GOT3 (cell line): ENCODE measurements around the gene GPR152.

Source experiments
- DNase-seq: peaks from one replicate; lab custom pipeline; 2025; ENCODE audit warnings: mixed read lengths; lab: John Stamatoyannopoulos, UW

GPR152 gene

DNA sequence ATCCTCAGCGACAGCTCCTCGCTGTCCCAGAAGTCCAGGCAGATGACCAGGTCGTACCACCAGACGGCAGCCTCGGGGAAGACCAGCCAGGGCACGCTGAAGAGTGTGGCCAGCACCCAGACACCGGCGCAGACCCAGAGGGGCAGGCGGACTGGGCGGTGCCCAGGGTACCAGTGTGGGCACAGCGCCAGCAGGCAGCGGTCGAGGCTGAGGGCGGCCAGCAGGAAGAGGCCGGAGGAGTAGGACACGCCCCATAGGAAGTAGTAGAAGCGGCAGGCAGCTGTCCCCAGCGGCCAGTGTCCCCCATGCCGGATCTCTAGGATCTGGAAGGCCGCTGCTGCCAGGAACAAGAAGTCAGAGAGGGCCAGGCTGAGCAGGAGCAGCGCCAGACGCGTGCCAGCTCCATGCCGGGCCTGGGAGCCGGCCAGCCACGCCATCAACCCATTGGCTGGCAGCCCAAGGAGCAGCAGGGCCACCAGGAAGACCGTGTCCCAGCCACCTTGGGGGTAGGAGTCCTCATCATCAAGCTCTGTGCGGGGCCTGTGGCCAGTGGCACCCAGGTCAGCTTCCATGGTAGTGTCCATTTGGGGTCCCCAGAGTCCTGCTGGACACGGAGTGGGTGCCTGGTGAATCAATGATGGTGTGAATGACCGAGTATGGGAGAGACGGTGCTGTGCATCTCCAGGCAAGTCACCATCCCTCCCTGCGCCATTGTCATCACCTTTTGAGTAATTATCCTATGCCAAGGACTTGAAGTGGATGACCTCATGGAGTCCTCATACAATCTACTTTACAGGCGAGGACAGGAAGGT lies at the start of gene GPR152:
Gene GPR152, minus strand, starts transcription at position 589 of the 812 bp plus-strand sequence. Its CDS starts 5 bp downstream, at position 584.
- no peak for DNase-seq

DNA sequence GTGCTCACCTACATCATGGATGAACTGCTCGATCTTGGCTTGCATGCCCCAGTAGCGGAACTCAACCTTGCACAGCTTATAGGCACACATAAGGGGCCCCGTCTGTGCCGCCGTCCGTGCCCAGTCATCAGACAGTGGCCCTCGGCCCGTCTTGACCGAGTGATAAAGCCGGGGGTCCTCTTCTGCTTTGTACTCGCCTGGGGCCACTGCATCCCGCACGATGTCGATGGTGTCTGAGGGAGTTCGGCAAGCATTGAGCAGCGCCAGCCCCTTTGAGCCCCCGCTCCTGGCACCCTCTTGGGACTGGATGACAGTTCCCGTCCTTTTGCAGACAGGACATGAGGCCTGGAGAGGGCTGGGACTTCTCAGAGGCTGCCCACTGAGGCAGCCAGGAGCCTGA lies 49.3 kb upstream of the GPR152 start:
- no peak for DNase-seq

- no peak for DNase-seq
These were observed 48.5 kb upstream of the GPR152 start for GRCh38 chr11:67500831-67501715.

DNA sequence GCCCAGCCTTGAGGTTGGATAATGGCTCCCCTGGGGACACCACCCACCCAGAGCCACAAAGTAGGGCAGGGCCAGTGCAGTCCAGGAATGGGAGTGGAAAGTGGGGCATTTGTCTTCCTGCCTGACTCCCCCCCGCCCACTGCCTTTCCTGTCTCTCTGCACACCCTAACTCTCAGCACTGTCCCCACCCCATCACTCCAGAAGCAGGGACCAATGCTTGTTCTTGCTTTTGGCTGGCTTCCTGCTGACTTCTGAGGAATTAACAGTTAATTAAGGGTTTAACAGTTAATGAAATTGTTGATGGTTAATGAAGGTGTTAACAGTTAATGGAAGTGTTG lies 47.9 kb upstream of the GPR152 start:
- no peak for DNase-seq

DNA sequence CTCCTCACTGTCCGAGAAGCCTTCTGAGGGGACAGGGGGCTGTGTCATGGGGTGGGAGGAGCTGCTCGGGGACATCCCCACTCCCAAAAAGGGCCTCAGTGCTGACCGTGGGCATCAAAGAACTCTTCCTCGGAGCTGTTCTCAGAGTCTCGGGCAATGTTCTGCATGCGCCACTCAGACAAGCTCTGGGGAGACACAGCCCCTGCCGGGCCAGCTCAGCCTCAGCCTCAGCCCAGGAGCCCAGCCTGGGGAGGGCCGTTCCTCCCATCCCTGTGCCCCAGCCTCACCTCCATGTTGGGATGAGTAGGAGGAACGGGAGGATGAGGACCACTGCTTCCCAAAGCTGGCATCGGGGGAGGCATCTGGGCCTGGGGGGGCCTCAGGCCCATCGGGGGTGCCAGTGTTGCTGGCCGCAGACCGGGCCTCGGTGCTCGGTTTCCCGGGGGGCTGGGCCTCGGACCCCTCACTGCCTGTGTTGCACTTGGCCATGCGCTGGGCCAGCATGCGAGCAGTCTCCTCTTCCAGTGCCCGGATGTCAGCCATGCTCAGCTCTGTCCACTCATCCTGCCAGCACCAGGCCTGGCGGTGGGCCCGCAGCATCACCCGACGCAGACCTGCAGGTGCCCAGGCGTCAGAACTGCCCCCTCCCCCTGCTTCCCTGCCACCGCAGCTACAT lies 47.4 kb upstream of the GPR152 start:
- no peak for DNase-seq

- DNase-seq, result no peak
These were observed 46.0 kb upstream of the GPR152 start for GRCh38 chr11:67498544-67498972.

DNA sequence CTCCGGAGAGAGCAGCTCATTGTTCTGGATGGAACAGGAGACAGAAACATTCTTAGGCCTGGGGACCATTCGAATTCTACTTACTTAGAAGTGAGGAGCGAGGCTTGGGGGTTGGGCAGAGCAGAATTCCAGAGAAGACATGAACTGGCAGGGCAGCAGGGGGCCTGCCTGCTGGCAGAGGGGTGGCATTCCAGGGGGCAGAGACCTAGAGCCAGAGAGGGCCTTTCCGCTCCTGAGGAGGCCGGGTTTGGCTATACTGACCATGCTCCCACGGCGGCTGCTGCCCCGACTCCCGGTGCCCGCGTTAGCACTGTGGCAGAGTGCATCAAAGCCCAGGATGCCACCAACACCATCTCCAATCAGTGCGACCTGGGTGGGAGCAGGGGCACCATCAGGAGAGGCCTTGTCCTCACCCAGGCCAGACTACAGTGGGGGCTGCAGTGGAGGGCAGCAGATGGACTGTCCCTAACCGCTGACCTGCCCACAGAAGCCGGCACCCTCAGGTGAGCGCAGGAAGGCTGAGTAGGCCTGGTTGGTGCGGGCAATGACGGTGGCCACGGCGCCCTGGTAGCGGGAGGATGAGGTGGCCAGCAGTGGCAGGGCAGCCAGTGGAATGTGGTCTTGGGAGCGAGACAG lies 45.2 kb upstream of the GPR152 start:
- no peak for DNase-seq

- DNase-seq, result no peak
These were observed 43.6 kb upstream of the GPR152 start for GRCh38 chr11:67496113-67496512.

DNA sequence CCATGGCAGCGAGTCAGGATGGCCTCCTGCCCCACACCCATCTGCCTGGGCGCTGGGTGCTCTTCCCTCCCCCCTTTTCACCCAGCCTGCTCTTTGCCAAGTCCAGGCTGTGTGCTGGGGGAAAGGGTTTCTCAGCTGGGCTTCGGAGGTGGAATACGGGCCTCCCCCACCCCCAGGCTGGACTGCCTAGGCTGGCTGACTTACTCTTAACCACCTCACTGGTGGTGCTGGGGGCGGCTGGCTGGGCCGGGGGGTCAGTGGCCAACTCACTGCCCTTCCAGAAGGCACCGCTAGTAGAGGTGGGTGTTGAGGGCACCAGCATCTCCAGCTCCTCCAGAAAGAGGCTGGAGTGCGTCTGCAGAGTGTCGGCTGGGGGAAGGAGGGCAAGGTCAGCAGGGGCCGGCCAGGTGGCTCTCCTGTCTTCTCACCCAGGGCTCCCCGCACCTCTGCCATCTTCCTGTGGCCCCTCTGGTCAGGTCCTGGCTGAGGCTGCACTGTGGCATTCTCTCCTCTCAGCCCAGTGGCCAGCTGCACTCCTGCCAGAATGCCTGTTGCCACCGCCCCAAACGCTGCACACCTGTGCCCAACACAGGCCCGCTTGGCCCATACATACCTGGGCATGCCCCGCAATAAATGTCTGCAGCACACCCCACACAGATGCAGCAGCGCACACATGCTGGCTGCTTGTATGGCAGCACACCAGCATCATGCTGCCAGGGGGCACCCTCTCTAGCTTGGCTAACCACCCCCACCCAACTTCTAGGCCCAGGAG lies 42.9 kb upstream of the GPR152 start:
- no peak for DNase-seq

DNA sequence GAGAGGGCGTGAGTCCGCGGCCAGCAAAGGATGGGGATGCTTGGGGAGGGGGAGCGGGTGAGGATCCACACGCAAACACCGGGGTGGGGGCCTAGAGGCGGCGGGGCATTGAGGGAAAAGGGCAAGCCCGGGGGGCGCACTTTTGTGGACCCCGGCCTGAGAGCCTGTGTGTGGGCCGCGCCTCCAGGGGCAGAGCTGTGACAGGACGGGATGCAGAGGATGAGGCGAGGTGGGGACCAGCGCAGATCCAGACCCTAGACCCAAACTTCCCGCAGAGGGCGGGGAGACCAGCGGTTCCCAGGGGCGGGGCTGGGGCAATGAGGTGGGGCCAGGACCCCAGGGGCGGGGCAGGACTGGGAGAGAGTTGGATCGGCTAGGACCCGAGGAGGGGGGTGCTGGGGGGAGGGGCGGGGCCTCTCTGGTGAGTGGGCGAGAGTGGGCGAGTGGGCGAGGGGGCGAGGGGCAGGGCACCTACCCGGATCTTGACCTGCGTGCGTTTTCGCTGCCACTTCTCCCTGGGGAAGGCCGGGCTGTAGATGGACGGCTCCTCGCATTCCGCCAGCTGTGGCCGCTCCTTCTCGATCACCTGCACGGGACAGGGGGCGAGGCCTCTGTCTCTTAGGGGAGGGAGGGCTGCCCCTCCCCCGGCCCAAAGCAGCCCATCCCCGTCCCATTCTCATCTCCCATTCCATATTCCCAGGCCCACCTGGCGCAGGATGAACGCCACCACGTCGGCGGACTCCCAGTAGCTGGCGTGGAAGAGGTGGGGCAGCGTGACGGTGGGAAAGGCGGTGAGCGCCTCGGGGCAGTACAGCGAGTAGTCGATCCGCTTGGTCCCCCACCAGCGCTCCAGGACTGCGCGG lies 42.1 kb upstream of the GPR152 start:
- DNase-seq, result no peak

- no peak for DNase-seq
These were observed 41.2 kb upstream of the GPR152 start for GRCh38 chr11:67493548-67494370.

GRCh38 chr11:67492801-67493547 lies 40.4 kb upstream of the GPR152 start:
- no peak for DNase-seq

DNA sequence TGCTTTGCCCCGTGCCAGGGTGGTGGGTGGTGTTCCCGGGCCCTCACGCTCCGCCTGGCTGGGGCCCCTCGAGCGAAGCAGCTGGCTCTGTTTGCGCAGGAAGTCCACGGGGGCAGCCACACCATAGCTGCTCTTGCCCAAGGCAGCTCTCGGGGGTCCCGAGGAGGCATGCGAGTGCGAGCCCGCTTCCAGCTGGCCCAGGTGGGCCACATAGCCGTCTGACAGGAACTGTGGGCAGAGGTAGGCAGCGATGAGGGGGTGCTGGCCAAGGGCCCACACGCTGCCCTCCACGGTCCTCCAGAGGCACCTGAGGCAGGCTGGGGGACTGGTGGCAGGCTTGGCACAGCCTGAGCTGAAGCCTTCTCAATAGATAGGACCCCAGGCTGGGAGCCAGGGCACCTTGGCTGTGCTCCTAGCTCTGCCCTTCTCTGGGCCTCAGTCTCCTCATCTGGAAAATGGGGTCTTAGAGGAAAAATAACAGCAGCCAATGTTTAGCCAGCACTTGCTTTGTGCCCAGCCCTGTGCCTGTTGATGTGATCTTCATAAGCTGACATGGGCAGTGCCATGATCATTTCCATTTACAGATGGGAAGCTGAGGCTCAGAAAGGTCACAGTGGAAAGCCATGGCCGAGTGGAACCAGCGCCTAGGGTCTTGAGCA lies 39.7 kb upstream of the GPR152 start:
- no peak for DNase-seq

DNA sequence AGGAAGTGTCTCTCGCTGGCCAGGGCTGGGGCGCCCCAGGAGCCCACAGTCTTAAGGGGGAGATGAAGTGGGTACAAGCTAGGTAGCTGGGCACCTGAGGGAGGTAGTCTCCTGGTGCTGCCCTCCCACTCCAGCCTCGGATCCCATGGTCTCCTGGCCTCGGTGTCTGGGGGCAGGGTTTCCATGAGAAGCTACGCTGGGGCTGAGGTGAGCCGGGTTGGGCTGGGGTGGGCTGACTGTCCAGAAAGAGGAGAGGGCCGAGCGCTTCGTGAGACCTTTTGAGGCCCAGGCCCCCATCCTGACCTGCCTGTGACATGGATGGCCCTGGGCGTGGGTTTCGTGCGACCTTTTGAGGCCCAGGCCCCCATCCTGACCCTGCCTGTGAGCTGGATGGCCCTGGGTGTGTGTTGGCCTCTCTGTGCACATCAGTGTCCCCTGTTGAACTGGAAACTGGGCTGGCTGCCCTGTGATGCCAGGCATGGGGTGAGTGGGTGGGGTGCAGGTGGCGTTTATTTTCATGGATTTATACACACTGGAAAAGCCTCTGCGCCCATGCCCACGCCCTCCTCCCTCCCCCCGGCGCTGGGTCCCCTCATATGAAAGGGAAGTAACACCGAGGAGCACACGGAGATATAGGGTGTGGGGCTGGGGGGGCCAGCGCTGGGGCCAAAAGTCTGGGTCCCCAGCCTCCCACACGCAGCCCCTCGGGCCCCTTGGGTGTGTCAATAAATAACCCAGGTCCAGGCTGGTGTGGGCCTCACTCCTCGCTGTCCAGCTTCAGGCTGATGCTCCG lies 38.9 kb upstream of the GPR152 start:
- no peak for DNase-seq

GRCh38 chr11:67490727-67491065 lies 38.2 kb upstream of the GPR152 start:
- no peak for DNase-seq

DNA sequence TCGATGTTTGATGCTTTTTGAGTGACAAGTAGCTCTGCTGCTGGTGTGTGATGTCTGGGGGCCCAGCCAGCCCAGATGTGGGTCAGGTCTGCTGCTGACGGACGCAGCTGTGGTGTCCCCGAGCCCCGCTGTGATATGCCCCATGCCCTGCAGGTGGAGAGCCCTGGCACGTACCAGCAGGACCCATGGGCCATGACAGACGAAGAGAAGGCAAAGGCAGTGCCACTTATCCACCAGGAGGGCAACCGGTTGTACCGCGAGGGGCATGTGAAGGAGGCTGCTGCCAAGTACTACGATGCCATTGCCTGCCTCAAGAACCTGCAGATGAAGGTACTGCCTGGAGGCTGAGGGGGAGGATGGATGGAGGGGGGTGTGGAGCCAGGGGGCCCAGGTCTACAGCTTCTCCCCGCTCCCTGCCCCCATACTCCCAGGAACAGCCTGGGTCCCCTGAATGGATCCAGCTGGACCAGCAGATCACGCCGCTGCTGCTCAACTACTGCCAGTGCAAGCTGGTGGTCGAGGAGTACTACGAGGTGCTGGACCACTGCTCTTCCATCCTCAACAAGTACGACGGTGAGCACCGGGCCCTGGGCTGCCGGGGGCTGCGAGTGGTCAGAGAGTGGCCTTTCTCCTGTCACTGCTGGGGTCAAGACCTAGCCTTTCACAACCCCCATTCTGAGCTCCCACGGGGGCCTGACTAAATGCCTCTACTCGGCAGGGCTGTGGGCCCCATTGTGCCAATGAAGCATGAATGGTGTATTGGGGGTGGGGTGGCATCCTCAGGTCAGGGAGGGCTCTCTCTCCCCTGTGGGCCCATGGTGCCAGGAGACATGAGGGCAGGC lies 37.6 kb upstream of the GPR152 start:
- DNase-seq, result no peak
